SK-N-SH treated with all-trans-retinoic acid at 6 μM for 48 hours (cell line): Measurements from ENCODE around the gene ZNF212.

ENCODE experiments used
- ATAC-seq: fragments of 200-7000 bp; cut with Tn5 transposase; 3 replicates; pipeline ENCODE4 v1.9.1; 2020; ENCODE audit warnings: mild to moderate bottlenecking, moderate library complexity
- ARNTL ChIP-seq: fragments of 450-650 bp; formaldehyde crosslinking; IDR thresholded peaks from 2 replicates; pipeline ENCODE4 v1.5.0; 2020; ENCODE audit warnings: low read depth, mild to moderate bottlenecking, moderate library complexity, borderline replicate concordance
- CSDC2 ChIP-seq: fragments of 250-450 bp; sonication (Bioruptor Pico); IDR thresholded peaks from 2 replicates; pipeline ENCODE4 v1.5.0; 2020; ENCODE audit warnings: mild to moderate bottlenecking, moderate library complexity
- ESRRG ChIP-seq: fragments of 250-450 bp; sonication (Bioruptor Pico); IDR thresholded peaks from 2 replicates; pipeline ENCODE4 v1.6.1; 2021; ENCODE audit warnings: mild to moderate bottlenecking
- ISL1 ChIP-seq: fragments of 250-450 bp; sonication (Bioruptor Pico); IDR thresholded peaks from 2 replicates; pipeline ENCODE4 v2.1.2; 2022; ENCODE audit warnings: mild to moderate bottlenecking, moderate library complexity
- OSR1 ChIP-seq: fragments of 250-450 bp; sonication (Bioruptor Pico); IDR thresholded peaks from 2 replicates; pipeline ENCODE4 v1.8.0; 2022; ENCODE audit warnings: moderate library complexity, mild to moderate bottlenecking, inconsistent platforms
- PPARA ChIP-seq: fragments of 250-450 bp; sonication (Bioruptor Pico); IDR thresholded peaks from 2 replicates; pipeline ENCODE4 v1.5.0; 2020; ENCODE audit warnings: mild to moderate bottlenecking, borderline replicate concordance
- RARB ChIP-seq: fragments of 250-450 bp; sonication (Bioruptor Pico); IDR thresholded peaks from 2 replicates; pipeline ENCODE4 v1.8.0; 2021; ENCODE audit warnings: mild to moderate bottlenecking, moderate library complexity
- SNAI2 ChIP-seq: fragments of 250-450 bp; sonication (Bioruptor Pico); IDR thresholded peaks from 2 replicates; pipeline ENCODE4 v1.5.0; 2020; ENCODE audit warnings: mild to moderate bottlenecking, moderate library complexity
- TOX ChIP-seq: fragments of 250-450 bp; sonication (Bioruptor Pico); IDR thresholded peaks from 2 replicates; pipeline ENCODE4 v1.8.0; 2021; ENCODE audit warnings: mild to moderate bottlenecking, moderate library complexity, borderline replicate concordance
- ZC3H10 ChIP-seq: fragments of 250-450 bp; sonication (Bioruptor Pico); IDR thresholded peaks from 2 replicates; pipeline ENCODE4 v1.5.1; 2021; ENCODE audit warnings: mild to moderate bottlenecking, moderate library complexity
- ZFP3 ChIP-seq: fragments of 250-450 bp; sonication (Bioruptor Pico); IDR thresholded peaks from 2 replicates; pipeline ENCODE4 v1.5.0; 2020; ENCODE audit warnings: mild to moderate bottlenecking, moderate library complexity
- ZFP30 ChIP-seq: fragments of 450-650 bp; formaldehyde crosslinking; IDR thresholded peaks from 2 replicates; pipeline ENCODE4 v1.5.0; 2022; ENCODE audit warnings: mild to moderate bottlenecking, moderate library complexity
- ZNF565 ChIP-seq: fragments of 450-650 bp; formaldehyde crosslinking; conservative IDR thresholded peaks from 2 replicates; pipeline ENCODE4 v1.5.0; 2020; ENCODE audit warnings: low read depth, mild to moderate bottlenecking, moderate library complexity
- ZNF70 ChIP-seq: fragments of 450-650 bp; formaldehyde crosslinking; IDR thresholded peaks from 2 replicates; pipeline ENCODE4 v1.5.0; 2020; ENCODE audit warnings: mild to moderate bottlenecking, moderate library complexity
- ZNF8 ChIP-seq: fragments of 450-650 bp; formaldehyde crosslinking; IDR thresholded peaks from 2 replicates; pipeline ENCODE4 v1.5.0; 2020; ENCODE audit warnings: mild to moderate bottlenecking, moderate library complexity
- TF ChIP-seq, protein P1 (sequence below): fragments of 250-450 bp; sonication (Bioruptor Pico); IDR thresholded peaks from 2 replicates; pipeline ENCODE4 v1.5.1; 2021; ENCODE audit warnings: mild to moderate bottlenecking, moderate library complexity
- TF ChIP-seq, protein P2 (sequence below): fragments of 250-450 bp; sonication (Bioruptor Pico); IDR thresholded peaks from 2 replicates; pipeline ENCODE4 v1.5.0; 2020; ENCODE audit warnings: mild to moderate bottlenecking, moderate library complexity
- TF ChIP-seq, protein P3 (sequence below): fragments of 250-450 bp; sonication (Bioruptor Pico); IDR thresholded peaks from 2 replicates; pipeline ENCODE4 v1.5.1; 2020; ENCODE audit warnings: low read depth, mild to moderate bottlenecking, moderate library complexity
- TF ChIP-seq, protein P4 (sequence below): fragments of 250-450 bp; sonication (Bioruptor Pico); IDR thresholded peaks from 2 replicates; pipeline ENCODE4 v1.8.0; 2021; ENCODE audit warnings: low read depth, mild to moderate bottlenecking, moderate library complexity, borderline replicate concordance

The ZNF212 gene

DNA sequence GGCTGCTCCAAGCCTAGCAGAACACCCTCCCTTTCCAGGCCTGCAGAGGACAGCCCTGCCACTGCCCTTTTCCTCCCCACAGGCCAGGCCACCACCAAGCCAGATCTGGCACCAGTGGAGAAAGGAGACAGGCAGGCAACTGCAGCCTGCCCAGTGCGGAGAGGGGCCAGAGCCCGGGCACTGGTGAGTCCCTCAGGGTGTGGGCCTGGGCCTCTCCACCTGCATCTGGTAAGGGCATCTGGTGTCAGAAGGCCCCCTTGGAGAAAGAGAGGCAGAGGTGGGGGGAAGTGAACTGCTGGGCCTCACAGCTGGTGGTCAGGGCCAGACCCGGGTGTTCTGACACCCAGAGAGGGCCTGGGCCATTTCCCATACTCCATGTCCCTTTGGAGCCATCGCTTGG, 50.4 kb downstream of the ZNF212 start:
- TF ChIP-seq OSR1 (no peak), ESRRG (CRISPR knock-in tag) (no peak), ZNF565 (CRISPR knock-in tag) (no peak)
- no peak for ATAC-seq

DNA sequence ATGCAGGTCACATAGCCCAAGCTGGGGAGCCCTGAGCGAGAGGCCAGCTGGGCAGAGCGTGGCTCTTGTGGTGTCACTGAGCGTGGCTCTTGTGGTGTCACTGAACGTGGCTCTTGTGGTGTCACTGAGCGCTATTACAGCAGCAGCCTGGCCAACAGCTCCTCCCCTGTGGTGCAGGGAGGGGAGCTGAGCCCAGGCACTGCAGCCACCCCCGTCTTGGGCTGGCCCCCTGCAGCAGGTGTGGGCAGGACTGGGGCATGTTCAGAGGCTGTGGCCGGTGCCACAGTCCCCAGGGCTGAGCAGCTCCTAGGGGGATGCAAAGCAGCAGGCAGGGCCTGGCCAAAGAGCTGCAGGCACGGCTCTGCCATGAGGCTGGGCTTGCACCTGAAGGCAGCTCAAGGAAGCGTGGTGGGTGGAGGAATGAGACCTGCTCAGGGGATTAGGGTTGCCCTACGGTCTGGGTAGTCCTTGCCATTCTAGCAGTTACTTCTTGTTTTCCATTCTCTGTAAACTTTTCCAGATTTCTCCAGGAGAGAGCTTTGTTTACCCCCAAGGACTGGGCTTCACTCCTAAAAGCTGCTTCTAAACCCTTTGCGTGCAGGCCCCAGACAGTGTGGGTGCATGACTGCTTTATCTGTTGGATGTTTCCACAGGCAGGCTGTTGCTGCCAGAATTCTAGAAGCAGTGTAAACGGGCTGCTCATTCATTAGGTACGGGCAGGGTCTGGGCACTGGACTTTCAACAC, 51.8 kb downstream of the ZNF212 start:
- TF ChIP-seq ZC3H10 (CRISPR knock-in tag) (no peak), ZNF70 (no peak), ISL1 (CRISPR knock-in tag) (no peak), ZFP30 (no peak), ZNF8 (no peak), TOX (CRISPR knock-in tag) (no peak), OSR1 (no peak), CSDC2 (CRISPR knock-in tag) (no peak), ARNTL (CRISPR knock-in tag) (no peak), RARB (no peak)
- TF ChIP-seq, protein P1, sequence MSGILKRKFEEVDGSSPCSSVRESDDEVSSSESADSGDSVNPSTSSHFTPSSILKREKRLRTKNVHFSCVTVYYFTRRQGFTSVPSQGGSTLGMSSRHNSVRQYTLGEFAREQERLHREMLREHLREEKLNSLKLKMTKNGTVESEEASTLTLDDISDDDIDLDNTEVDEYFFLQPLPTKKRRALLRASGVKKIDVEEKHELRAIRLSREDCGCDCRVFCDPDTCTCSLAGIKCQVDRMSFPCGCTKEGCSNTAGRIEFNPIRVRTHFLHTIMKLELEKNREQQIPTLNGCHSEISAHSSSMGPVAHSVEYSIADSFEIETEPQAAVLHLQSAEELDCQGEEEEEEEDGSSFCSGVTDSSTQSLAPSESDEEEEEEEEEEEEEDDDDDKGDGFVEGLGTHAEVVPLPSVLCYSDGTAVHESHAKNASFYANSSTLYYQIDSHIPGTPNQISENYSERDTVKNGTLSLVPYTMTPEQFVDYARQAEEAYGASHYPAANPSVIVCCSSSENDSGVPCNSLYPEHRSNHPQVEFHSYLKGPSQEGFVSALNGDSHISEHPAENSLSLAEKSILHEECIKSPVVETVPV, result no peak
- TF ChIP-seq, protein P2, sequence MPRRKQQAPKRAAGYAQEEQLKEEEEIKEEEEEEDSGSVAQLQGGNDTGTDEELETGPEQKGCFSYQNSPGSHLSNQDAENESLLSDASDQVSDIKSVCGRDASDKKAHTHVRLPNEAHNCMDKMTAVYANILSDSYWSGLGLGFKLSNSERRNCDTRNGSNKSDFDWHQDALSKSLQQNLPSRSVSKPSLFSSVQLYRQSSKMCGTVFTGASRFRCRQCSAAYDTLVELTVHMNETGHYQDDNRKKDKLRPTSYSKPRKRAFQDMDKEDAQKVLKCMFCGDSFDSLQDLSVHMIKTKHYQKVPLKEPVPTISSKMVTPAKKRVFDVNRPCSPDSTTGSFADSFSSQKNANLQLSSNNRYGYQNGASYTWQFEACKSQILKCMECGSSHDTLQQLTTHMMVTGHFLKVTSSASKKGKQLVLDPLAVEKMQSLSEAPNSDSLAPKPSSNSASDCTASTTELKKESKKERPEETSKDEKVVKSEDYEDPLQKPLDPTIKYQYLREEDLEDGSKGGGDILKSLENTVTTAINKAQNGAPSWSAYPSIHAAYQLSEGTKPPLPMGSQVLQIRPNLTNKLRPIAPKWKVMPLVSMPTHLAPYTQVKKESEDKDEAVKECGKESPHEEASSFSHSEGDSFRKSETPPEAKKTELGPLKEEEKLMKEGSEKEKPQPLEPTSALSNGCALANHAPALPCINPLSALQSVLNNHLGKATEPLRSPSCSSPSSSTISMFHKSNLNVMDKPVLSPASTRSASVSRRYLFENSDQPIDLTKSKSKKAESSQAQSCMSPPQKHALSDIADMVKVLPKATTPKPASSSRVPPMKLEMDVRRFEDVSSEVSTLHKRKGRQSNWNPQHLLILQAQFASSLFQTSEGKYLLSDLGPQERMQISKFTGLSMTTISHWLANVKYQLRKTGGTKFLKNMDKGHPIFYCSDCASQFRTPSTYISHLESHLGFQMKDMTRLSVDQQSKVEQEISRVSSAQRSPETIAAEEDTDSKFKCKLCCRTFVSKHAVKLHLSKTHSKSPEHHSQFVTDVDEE (CRISPR knock-in tag), result no peak

DNA sequence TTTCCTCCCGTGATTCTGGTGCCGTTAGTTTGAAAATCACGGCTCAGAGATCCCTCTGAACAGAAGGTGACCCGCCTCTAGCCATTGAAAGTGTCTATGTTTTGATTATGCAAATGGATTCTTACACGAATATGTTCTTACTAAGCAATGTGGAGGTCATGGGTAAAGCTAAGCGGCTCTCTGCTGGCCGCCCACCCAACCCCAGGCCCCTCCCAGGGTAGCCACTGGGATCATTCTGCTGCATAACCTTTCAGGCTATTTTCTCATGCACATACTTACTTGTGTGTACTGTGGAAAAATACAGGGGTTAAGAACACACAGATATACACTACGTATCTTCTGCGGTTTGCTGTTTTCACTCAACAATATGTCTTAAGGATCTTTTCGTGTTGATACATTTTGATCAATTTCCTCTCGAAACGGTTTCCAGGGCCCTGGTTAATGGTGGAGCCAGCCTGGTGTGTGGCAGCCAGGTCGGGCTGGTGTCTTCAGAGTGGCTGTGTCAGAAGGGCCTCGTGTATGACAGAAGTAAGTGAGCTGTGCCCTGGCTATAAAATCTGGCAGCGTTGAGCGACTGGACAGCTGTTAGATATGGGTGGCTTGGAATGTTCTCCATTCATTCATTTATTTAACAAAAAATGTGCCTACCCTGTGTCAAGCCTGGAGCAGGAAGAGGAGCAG, 52.5 kb downstream of the ZNF212 start:
- ATAC-seq, result no peak
- TF ChIP-seq ZNF70 (no peak), PPARA (CRISPR knock-in tag) (no peak), ISL1 (CRISPR knock-in tag) (no peak), SNAI2 (CRISPR knock-in tag) (no peak), ZNF565 (CRISPR knock-in tag) (no peak), ZNF8 (no peak), ZFP3 (CRISPR knock-in tag) (no peak), ZFP30 (no peak)
- TF ChIP-seq, protein P2 (CRISPR knock-in tag), result no peak
- TF ChIP-seq, protein P3, sequence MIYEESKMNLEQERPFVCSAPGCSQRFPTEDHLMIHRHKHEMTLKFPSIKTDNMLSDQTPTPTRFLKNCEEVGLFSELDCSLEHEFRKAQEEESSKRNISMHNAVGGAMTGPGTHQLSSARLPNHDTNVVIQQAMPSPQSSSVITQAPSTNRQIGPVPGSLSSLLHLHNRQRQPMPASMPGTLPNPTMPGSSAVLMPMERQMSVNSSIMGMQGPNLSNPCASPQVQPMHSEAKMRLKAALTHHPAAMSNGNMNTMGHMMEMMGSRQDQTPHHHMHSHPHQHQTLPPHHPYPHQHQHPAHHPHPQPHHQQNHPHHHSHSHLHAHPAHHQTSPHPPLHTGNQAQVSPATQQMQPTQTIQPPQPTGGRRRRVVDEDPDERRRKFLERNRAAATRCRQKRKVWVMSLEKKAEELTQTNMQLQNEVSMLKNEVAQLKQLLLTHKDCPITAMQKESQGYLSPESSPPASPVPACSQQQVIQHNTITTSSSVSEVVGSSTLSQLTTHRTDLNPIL (CRISPR knock-in tag), result no peak
- TF ChIP-seq, protein P4, sequence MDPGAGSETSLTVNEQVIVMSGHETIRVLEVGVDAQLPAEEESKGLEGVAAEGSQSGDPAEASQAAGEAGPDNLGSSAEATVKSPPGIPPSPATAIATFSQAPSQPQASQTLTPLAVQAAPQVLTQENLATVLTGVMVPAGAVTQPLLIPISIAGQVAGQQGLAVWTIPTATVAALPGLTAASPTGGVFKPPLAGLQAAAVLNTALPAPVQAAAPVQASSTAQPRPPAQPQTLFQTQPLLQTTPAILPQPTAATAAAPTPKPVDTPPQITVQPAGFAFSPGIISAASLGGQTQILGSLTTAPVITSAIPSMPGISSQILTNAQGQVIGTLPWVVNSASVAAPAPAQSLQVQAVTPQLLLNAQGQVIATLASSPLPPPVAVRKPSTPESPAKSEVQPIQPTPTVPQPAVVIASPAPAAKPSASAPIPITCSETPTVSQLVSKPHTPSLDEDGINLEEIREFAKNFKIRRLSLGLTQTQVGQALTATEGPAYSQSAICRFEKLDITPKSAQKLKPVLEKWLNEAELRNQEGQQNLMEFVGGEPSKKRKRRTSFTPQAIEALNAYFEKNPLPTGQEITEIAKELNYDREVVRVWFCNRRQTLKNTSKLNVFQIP (CRISPR knock-in tag), result no peak

More for the DNA sequence above, 51.8 kb downstream of the ZNF212 start:
- ATAC-seq, result no peak
